GM21576 (cell line): ENCODE data around the gene TFRC.
"Not testable (repeated sequence)": the region's sequence is repeated elsewhere in the genome, so short reads cannot be mapped to it uniquely, and the experiment has no call there.

Experiments
- ATAC-seq: cut with Tn5 transposase; IDR thresholded peaks from one replicate; pipeline ENCODE4 v1.9.1; 2021; ENCODE audit warnings: mild to moderate bottlenecking, moderate library complexity; ENCODE audit not compliant: unreplicated experiment

The TFRC gene

DNA sequence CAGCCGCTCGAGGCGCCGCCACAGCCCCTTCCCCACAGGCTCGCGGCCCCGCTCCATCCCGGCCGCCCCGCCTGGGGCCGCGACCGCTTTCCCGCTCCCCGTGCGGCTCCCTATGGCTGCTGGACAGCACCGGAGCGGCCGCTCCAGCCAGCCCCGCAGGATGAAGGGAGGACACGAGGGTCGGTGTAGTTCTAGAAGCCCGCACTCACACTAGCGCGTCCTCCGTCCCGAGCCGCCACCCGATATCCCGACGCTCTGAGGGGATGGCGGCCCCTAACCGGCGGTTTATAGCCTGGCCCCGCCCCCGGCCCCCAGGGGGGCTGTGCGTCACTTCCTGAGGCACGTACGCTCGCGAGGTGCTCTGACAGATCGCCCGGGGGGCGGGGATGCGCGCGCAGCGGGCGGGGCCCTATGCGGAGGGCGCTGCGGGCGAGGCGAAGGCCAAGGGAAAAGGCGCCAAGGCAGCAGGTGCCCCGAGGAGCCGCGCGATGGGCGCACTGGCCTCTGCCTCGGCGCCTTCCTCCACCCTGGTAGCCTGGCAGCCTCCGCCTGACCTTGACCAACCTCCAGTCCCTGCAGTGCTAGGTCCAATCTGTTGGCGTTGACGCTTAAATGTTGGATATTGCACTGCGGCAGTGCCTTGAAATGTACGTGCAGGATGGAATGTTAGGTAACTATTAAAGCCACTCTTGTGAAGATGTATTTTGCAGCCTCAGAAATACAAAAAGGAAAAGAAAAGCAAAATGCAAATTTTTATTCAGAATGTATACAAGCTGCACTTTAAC is at the start of gene TFRC:
TSS of gene TFRC (minus strand) at position 257 of the 785 bp plus-strand sequence. CDS start 4,991 bp downstream, outside the sequence.
- peak; percentile 80 for ATAC-seq

DNA sequence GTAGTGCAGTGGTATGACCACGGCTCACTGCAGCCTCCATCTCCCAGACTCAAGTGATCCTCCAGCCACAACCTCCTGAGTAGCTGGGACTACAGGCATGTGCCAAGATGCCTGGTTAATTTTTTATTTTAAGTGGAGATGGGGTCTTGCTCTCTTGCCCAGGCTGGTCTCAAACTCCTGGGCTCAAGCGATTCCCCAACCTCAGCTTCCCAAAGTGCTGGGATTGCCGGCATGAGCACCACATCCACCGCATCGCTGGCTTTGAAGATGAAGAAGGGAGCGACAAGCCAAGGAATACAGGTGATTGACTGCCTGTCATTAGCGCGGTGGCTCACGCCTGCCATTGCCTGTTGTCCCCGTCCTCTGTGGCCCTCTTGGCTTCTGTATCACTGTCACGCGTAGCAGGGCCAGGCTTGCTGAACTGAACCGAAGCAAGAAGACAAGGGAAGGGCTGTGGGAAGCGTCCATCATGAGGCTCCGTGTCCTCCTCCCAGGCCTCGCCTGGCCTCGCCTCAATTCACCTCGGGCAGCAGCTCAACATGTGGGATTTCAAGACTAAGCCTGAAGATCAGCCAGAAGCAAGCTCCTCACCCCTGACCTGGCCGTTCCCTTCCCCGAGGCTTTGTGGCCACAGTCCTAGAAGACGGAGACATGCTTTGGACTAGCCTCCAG is 46.4 kb upstream of the TFRC start:
- no peak for ATAC-seq

DNA sequence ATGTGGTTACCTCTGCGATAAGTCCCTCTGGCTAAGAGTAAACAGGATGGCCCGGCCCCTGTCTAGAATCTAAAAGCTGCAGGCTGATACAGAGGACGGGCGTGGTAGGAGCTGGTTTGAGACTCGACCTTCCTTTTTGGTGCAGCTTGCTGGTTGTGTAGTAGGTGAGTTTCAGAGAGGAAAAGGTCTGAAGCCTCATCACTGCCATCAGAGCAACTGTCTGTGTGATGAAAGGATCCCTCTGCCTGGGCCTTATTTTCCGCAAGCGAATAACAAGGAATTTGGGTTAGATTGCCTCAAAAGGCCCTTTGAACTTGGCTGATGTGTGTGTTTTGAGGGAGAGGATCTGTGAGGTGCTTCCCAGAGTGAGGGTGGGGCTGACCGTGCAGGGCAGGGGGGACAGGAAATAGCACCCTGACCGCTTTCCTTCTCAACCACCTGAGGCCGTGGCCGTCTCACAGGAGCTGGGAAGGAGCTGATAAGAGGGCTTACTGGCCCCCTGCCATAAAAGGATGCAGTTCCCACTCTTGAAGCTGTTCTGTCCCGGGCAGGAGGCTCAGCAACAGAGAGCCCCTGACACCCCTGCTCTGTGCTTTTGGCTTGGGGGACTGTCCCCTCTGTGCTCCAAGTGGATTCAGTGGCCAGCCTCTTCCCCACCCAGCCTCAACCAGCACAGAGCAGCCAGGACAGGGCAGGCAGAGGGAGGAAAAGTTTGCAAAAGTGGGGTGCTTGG is 45.6 kb upstream of the TFRC start:
- ATAC-seq = no peak

DNA sequence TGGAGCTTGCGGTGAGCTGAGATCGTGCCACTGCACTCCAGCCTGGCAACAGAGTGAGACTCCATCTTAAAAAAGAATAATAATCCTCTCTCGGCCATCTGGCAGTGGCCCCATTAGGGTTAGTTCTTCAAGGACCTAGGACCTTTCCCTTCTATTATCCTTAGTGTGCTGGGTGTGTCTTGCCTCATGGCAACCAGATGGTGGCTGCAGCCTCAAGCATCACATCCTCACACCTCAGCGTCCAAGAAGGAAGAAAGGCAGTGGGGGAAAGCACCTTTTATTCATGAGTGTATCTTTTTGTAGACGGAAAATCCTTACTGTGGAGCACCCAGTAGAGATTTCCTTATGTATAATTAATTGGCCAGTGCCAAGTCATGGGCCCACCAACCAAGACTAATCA is 42.7 kb upstream of the TFRC start:
- no peak for ATAC-seq

DNA sequence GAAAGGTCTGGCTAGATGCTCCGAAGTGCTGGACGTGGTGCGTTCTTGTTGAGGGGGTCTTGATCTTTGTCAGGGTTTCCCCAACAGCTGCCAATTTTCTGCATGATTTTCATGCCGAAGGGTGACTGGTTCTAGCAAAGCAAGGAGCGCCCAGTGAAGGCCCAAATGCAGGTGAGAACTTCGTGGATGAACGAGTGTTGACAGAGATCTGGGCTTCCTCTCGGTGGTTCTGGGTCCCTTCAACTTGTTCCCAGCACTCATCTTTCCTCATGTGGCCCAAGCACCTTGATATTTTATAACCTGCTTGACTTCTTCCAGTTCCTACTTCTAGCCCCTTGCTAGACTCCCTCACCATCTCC is 40.8 kb upstream of the TFRC start:
- no peak for ATAC-seq

DNA sequence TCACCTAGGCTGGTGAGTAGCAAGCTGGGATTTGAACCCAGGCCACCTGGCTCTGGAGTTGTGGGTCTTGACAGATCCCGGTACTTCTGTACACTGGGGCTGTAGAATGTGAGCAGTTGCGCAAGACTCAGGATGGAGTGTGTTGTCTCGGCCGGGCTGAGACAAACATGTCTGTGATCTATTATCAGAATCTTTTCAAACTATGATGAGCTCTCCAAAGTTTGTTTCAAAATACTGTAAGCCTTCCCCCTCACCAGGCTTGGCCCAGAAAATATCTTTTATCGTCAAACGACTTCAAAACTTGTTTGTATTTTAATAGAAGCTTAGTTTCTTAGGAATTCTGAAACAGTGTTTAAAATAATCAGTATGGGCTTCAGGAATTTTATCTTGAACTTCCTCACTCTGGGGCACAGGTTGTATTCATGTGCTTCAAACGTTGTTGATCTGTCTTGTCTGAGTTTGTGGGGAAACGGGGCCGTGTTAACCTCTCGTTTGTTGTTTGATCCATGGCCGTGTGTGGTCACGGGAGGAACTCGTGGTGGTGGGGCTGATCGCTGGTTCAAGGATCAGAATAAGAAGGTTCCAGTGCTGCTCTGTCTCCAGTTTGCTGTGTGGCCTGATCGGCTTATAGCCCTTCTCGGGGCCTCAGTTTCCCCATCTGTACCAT is 40.3 kb upstream of the TFRC start:
- ATAC-seq = no peak

DNA sequence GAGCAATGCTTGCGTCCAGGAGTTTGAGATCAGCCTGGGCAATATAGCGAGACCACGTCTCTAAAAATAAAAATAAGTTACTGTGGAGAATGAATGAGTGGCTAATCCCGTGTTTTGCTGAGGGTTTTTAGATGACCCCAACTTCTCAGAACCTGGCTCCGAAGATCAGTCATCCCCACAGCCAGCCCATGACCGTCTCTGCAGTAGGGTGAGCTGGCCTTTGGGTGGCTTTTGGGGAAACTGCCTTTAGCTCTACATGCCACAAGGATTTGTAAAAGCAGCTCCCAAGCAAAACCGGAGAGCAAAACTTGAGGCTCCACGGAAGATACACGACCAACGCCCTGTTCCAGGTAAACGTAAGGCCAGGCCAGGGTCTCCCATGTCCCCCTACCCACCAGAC is 39.2 kb upstream of the TFRC start:
- ATAC-seq = no peak

DNA sequence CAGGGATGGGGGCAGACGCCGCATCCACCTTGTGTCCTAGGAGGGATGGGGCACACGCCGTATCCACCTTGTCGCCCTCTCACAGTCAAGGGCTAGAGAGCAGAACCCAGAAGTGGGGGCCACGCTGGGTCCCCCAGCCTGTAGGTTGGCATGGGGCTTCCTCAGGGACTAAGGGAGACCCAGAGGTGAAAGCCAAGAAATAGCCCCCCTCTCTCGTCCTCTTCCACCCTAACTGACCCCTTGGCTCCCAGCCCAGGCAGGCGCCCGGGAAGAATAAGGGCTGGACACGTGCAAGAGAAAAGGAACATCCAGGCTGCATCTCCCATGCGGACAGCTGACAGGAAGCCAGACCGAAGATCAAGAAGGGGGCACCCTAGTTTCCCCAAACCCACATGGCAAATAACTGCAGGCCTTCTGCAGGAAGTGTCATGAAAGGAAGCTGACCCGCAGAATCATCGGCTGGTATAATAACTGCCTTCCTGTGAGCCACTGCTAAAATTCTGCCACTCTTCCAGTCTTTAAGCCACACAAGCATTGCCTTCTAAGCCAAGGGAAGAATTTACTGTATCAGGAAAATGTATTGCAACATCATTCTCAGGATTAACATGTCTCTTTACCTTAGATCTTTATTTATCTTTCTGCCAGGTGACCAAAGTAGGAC is 38.5 kb upstream of the TFRC start:
- ATAC-seq = no peak

DNA sequence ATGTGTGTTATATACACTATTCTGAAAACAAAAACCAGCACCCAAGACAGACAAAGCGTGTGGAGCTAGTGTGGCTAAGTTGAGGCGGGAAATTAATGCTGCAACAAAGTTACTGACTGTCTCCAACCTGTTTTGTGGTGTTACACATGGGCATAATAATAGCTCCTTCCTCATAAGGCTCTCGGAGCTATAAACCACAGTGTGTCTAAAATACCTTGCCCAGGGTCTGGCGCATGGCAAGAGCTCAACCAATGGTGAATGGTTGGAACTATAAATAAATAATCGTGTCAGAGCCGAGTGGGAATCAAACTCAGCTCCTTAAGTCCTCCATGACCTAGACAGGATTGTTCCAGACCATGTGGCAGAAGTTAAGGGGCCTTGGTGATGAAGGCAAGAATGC is 35.9 kb upstream of the TFRC start:
- no peak for ATAC-seq

DNA sequence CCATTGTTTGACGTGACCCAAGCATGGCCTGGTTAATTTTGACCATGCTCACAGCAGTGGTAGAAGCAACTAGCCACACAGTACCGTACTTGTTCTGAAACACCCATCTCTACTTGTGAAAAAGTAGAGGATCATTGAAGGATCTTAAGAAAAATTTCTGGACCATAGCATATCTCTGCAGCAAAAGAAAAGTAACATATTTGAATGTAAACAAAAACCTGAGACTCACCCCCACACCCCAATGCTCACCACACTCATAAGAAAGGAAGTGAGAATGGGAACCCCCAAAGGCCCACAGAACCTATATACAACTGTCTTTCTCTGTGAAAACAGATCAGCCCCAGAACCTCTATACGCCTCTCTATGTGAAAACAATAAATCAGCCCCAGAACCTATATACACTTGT is 33.8 kb upstream of the TFRC start:
- ATAC-seq = peak; percentile 63

DNA sequence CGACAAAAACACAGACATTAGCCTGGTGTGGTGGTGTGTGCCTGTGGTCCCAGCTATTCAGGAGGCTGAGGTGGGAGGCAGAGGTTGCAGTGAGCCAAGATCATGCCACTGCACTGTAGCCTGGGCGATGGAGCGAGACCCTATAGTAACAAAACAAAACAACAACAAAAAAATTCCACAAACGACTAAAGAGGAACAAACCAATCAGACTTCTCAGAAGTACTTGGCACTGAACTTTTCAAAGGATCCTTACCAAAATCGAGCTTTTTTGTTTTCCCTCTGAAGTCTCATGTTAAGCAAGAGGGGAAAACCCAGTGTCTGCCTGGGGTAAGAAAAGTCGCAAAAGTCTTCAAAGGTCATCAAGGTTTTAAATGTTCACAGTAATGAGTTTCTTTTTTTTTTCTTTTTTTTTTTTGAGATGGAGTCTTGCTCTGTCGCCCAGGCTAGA is 30.1 kb upstream of the TFRC start:
- ATAC-seq = peak; percentile 33

DNA sequence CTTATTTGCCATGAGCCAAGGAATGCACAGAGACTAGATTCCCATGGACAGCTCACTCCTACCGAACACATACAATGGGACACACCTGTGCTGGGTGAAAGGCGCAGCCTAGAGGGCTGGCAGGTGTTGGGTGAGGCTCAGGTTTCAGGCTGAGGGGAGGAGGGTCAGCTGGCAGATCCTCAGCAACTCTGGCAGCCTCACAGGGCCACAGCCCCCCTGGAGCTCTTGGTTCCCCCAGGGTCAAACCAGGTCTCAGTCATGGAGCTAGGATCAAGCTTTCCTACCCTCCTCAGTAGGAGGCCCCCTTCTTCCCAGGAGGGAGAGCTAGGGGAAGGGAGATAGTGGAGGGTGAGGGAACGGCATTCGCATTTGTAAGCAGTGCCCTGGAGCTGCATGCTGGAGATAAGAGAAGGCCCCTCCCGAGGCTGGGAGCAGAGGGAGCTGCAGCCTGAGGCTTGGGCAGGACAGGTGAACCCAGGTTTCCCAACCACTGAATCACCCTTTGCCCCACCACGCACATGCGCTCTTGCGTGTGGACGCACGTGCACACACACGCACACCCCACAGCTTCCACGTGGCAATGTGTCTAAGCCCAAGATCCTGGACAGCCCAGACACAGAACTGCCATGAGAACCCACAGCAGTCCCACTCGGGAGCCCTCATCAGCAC is 26.3 kb upstream of the TFRC start:
- no peak for ATAC-seq

DNA sequence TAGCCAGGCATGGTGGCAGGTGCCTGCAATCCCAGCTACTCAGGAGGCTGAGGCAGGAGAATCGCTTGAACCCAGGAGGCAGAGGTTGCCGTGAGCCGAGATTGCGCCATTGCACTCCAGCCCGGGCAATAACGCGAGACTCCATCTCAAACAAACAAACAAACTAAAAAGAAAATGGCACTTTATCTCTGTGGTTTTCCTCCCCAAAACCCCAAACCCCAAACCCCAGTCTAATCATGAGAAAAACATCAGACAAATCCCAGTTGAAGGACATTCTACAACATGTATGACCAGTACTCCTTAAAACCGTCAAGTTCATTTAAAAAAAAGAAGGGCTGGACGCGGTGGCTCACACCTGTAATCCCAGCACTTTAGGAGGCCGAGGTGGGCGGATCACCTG is 22.8 kb upstream of the TFRC start:
- not testable (repeated sequence) for ATAC-seq

DNA sequence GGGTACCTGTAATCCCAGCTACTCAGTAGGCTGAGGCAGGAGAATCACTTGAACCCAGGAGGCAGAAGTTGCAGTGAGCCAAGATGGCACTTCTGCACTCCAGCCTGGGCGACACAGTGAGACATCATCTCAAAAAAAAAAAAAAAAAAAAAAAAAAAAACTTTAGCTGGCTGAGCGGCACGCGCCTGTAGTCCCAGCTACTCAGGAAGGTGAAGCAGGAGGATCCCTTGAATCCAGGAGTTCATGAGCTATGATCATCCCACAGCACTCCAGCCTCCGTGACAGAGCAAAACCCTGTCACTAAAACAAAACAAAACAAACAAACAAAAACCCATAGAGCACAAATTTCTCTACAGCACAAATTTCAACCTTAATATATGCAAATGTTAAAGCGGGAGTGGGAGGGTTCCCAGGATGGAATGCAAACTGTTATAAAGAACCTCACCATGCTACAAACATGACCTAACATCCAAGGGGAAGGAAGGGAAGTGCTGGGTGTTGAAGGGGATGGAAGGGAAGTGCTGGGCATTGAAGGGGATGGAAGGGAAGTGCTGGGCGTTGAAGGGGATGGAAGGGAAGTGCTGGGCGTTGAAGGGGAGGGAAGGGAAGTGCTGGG is 16.6 kb upstream of the TFRC start:
- not testable (repeated sequence) for ATAC-seq

DNA sequence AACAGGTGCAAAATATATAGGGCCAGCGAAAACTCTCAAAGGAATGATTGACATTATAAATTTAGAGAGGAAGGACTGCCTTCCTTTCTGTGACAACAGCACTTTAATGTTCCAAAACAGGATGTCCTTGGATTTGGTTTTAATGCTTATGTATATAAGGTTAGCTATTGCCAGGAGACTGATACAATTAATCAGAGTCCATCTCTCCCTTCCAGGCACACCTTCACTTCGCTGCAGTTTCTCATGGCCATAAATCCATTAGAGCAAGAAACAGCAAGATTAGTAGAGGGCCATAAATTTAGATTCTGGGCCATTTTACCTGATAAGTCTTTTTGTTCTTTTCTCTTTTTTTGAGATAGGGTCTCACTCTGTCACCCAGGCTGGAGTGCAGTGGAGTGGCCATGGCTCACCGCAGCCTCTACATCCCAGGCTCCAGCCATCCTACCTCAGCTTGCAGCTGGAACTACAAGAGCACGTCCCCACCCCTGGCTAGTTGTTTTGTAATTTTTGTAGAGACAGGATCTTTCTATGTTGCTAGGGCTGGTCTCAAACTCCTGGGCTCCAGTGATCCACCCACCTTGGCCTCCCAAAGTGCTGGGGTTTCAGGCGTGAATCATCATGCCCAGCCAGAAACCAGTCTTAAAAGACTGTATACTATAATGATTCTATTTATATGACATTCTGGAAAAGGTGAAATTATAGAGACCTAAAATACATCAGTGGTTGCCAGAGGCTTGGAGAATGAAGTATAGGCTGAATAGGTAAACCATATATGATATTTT is 15.7 kb upstream of the TFRC start:
- no peak for ATAC-seq

DNA sequence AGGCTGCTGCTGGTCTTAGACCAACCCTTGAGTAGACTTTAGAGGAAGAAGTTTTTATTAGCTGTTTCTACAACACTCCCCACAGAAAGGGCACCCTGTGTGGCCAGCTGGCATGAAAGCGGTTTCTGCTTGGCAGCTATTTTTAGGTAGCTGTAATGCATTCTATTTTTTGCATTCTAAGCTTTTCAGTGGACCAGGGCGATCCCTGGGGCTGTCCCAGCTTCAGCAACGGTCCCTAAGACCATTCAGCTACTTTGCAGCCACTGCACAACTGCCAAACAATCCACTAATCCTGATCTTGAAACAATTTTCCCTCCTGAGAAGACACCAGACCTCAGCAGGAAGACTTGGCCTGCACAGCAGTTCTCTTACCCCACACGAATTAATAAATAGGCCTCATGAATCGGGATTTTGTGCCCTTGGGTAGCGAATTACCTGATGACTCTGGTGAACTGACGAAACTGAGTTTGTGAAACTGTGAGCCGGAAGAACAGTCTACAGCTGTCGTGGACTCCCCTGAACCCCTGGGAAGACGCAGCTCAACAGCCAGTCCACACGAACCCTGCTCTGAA is 14.6 kb upstream of the TFRC start:
- peak; percentile 72 for ATAC-seq

DNA sequence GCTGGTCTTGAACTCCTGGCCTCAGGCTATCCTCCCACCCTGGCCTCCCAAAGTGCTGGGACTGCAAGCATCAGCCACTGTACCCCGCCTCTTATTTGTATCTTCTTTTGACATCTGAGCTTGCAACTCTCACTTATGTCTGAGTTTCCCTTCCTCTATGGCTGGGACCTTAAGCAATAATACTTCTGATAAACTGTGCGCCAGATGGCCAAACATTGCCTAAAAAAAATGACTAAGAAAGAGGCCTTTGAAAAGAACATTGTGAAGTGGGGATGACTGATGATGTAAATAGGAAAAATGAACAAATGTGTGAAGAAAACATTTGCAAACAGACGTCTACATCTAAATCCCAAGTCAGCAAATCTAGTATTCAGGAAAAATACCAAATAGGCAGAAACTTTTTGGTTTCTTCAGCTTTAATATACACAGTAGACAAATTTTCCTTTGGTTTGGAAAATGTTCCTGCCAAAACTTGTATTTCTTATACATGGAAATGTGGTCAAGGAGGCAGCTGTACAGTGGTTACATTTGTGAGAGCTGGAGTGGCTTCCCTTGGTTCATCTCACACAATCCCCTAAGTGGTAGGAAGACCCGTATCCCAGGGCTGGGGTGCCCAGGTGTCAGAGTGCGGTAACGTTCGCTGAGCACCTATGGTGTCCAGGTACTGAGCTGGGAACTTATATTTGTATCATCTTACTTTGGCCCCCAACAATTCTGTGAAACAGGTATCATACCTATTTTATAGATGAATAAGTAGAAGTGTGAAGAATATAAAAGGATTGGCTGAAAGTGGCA is 11.6 kb upstream of the TFRC start:
- no peak for ATAC-seq

DNA sequence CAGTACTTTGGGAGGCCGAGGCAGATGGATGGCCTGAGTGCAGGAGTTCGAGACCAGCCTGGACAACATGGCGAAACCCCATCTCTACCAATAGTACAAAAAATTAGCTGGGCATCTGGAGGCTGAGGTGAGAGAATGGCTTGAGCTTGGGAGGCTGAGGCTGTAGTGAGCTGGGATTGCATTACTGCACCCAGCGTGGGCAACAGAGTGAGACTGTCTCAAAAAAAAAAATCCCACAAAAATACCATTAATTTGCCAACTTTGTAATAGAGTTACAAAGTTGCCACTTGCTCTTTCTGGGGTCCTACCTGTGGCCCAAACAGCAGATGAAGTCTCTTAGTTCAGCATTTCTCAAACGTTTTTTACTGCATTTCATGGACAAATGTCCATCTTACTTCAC is 6.0 kb upstream of the TFRC start:
- ATAC-seq = no peak
